ENCODE results near the gene OR10V1.

OR10V1 gene

DNA sequence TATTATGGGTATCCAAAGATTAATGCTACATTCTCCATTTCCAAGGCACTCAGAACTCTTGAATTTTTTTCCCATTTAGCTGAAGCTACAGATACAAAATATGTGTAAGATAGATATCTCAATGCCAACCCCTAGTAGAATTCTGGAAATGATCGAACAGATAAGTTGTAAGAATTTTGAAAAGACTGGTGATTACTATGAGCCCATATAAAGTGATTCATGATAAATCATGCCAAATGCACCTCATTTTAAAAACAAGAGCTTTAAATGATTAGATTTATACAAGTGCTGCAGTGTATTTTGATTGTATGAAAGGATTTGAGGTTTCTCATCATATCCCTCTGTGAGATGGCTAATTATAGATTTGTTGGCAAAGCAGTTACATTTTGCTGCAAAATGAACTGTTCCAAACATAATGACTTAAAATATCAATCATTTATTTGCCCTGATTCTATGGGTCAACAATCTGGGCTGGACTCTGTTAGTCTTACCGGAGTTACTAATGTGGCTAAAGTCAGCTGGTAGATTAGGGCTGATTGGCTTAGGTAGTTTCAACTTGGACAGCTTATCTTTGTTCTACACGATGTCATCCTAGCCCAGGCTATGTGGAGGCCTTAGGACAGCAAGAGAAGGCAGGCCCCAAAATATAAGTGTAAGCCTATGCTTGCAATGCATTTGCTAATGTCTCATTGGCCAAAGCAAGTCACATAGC, 3.4 kb downstream of the OR10V1 start:
- Histone ChIP-seq H2BK5ac (ENCODE audit: low read length) (no peak overlapping the region), H2AFZ (ENCODE audit: low read length) (no peak overlapping the region), H4K8ac (ENCODE audit: low read depth, low read length) (no peak overlapping the region), H2BK12ac (ENCODE audit: low read length) (no peak overlapping the region), H3K79me1 (ENCODE audit: low read depth, low read length) (no peaks in the 10 kb centered on the region), H3K27ac (replicated peaks; ENCODE audit: low read length) (no peak overlapping the region), H4K91ac (ENCODE audit: low read depth, low read length, poor library complexity) (no peak overlapping the region), H2BK15ac (ENCODE audit: low read length) (no peak overlapping the region), H3K18ac (ENCODE audit: low read length) (no peak overlapping the region), H3K9me3 (replicated peaks in 1 of 2; ENCODE audit: control insufficient read depth in 2 of 2, insufficient read depth in 1 of 2, low read depth in 1 of 2, low read length in 2 of 2) (peaks cover 0 to 4% of the 10 kb centered on the region in 2 donors), H3K9ac (ENCODE audit: low read depth, low read length, poor library complexity) (no peak overlapping the region), H2AK5ac (ENCODE audit: low read depth, low read length) (no peak overlapping the region), H2BK120ac (ENCODE audit: low read depth, low read length) (no peak overlapping the region), H3K23ac (ENCODE audit: low read depth, low read length, poor library complexity) (no peak overlapping the region), H3K4me2 (ENCODE audit: insufficient read depth, low read length, poor library complexity, severe bottlenecking) (no peak overlapping the region), H3K4me3 (ENCODE audit: low read length in 2 of 2) (no peak overlapping the region), H3K4me1 (ENCODE audit: control insufficient read depth in 2 of 2, insufficient read depth in 1 of 2, low read depth in 1 of 2, low read length in 2 of 2) (no peaks in the 10 kb centered on the region), H3K27me3 (ENCODE audit: control insufficient read depth in 3 of 3, insufficient read depth in 3 of 3, low read depth in 1 of 3, low read length in 3 of 3) (peaks cover 0 to 9% (median 0%) of the 10 kb centered on the region in 3 experiments), H3K14ac (ENCODE audit: low read length) (no peak overlapping the region), H3K4ac (ENCODE audit: low read length) (no peak overlapping the region), H3K36me3 (replicated peaks in 1 of 2; ENCODE audit: control insufficient read depth in 2 of 2, insufficient read depth in 2 of 2, low read length in 2 of 2) (no peaks in the 10 kb centered on the region)
- no peak for DNase-seq (ENCODE audit: low spot score)
- no CpG with 5 or more reads among the region's 3 CpGs for WGBS, 2 donors (ENCODE audit: extremely low coverage in 2 of 2, insufficient read length in 2 of 2, insufficient replicate concordance in 1 of 2)

DNA sequence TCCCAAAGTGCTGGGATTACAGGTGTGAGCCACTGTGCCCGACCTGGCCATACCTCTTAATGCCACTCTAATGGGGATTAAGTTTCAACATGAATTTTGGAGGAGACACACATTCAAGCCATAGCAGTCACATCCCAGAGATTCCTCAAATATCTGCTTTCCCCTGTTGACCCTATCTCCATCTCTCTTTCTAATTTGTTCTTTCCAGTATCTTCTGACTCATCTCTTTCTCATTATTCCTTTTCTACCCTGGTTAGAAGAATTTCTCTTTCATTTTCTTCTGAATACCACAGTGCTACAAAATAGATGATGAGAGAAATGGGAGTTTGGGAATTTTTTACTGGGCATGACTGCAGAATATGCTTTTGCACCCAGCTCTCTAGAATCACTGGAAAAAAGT, 5.1 kb downstream of the OR10V1 start:
- no peak overlapping the region for H3K4me2 ChIP-seq (ENCODE audit: insufficient read depth, low read length, poor library complexity, severe bottlenecking)
- H3K9me3 ChIP-seq (replicated peaks in 1 of 2; ENCODE audit: control insufficient read depth in 2 of 2, insufficient read depth in 1 of 2, low read depth in 1 of 2, low read length in 2 of 2): peaks cover 0 to 4% of the 10 kb centered on the region in 2 donors
- no peaks in the 10 kb centered on the region for H3K79me1 ChIP-seq (ENCODE audit: low read depth, low read length)
- no peak overlapping the region for H3K23ac ChIP-seq (ENCODE audit: low read depth, low read length, poor library complexity)
- no peak overlapping the region for H2BK5ac ChIP-seq (ENCODE audit: low read length)
- no peak overlapping the region for H4K8ac ChIP-seq (ENCODE audit: low read depth, low read length)
- DNase-seq (ENCODE audit: low spot score): no peak
- H3K27ac ChIP-seq (replicated peaks; ENCODE audit: low read length): no peak overlapping the region
- H2BK12ac ChIP-seq (ENCODE audit: low read length): no peak overlapping the region
- no peak overlapping the region for H3K4me3 ChIP-seq (ENCODE audit: low read length in 2 of 2)
- no peak overlapping the region for H2BK120ac ChIP-seq (ENCODE audit: low read depth, low read length)
- H3K18ac ChIP-seq (ENCODE audit: low read length): no peak overlapping the region
- no peak overlapping the region for H2BK15ac ChIP-seq (ENCODE audit: low read length)
- H3K36me3 ChIP-seq (replicated peaks in 1 of 2; ENCODE audit: control insufficient read depth in 2 of 2, insufficient read depth in 2 of 2, low read length in 2 of 2): no peaks in the 10 kb centered on the region
- no peak overlapping the region for H3K14ac ChIP-seq (ENCODE audit: low read length)
- H3K4ac ChIP-seq (ENCODE audit: low read length): no peak overlapping the region
- no peak overlapping the region for H2AFZ ChIP-seq (ENCODE audit: low read length)
- peaks cover 0 to 3% (median 0%) of the 10 kb centered on the region in 3 experiments for H3K27me3 ChIP-seq (ENCODE audit: control insufficient read depth in 3 of 3, insufficient read depth in 3 of 3, low read depth in 1 of 3, low read length in 3 of 3)
- no peak overlapping the region for H4K91ac ChIP-seq (ENCODE audit: low read depth, low read length, poor library complexity)
- no CpG with 5 or more reads among the region's 1 CpG for WGBS, 2 donors (ENCODE audit: extremely low coverage in 2 of 2, insufficient read length in 2 of 2, insufficient replicate concordance in 1 of 2)
- H3K4me1 ChIP-seq (ENCODE audit: control insufficient read depth in 2 of 2, insufficient read depth in 1 of 2, low read depth in 1 of 2, low read length in 2 of 2): no peaks in the 10 kb centered on the region
- H3K9ac ChIP-seq (ENCODE audit: low read depth, low read length, poor library complexity): no peak overlapping the region
- no peak overlapping the region for H2AK5ac ChIP-seq (ENCODE audit: low read depth, low read length)

DNA sequence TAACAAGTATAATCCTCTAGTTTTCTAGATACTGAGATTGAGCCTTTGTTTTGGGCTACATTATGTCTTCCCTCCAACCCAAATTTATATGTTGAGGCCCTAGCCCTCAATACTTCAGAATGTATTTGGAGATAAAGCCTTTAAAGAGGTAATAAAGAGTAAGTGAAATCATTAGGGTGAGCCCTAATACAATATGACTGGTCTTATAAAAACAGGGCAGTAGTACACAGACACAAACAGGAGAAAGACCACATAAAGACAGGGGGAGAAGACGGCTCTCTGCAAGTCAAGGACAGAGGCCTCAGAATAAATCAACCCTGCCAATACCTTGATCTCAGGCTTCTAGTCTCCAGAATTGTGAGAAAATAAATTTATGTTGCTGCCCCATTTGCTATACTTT, 6.3 kb downstream of the OR10V1 start:
- Histone ChIP-seq H3K9ac (ENCODE audit: low read depth, low read length, poor library complexity) (no peak overlapping the region), H2BK5ac (ENCODE audit: low read length) (no peak overlapping the region), H3K27me3 (ENCODE audit: control insufficient read depth in 3 of 3, insufficient read depth in 3 of 3, low read depth in 1 of 3, low read length in 3 of 3) (peaks cover 0 to 3% (median 0%) of the 10 kb centered on the region in 3 experiments), H4K91ac (ENCODE audit: low read depth, low read length, poor library complexity) (no peak overlapping the region), H3K4me3 (ENCODE audit: low read length in 2 of 2) (no peak overlapping the region), H3K27ac (replicated peaks; ENCODE audit: low read length) (no peak overlapping the region), H2AK5ac (ENCODE audit: low read depth, low read length) (no peak overlapping the region), H2BK120ac (ENCODE audit: low read depth, low read length) (no peak overlapping the region), H3K14ac (ENCODE audit: low read length) (no peak overlapping the region), H3K4ac (ENCODE audit: low read length) (no peak overlapping the region), H3K18ac (ENCODE audit: low read length) (no peak overlapping the region), H2BK15ac (ENCODE audit: low read length) (no peak overlapping the region), H3K4me2 (ENCODE audit: insufficient read depth, low read length, poor library complexity, severe bottlenecking) (no peak overlapping the region), H2BK12ac (ENCODE audit: low read length) (no peak overlapping the region), H4K8ac (ENCODE audit: low read depth, low read length) (no peak overlapping the region), H3K4me1 (ENCODE audit: control insufficient read depth in 2 of 2, insufficient read depth in 1 of 2, low read depth in 1 of 2, low read length in 2 of 2) (no peaks in the 10 kb centered on the region), H2AFZ (ENCODE audit: low read length) (peak overlapping the region; percentile 74), H3K23ac (ENCODE audit: low read depth, low read length, poor library complexity) (no peak overlapping the region), H3K9me3 (replicated peaks in 1 of 2; ENCODE audit: control insufficient read depth in 2 of 2, insufficient read depth in 1 of 2, low read depth in 1 of 2, low read length in 2 of 2) (no peaks in the 10 kb centered on the region), H3K36me3 (replicated peaks in 1 of 2; ENCODE audit: control insufficient read depth in 2 of 2, insufficient read depth in 2 of 2, low read length in 2 of 2) (no peaks in the 10 kb centered on the region), H3K79me1 (ENCODE audit: low read depth, low read length) (no peaks in the 10 kb centered on the region)
- no CpG with 5 or more reads among the region's 1 CpG for WGBS, 2 donors (ENCODE audit: extremely low coverage in 2 of 2, insufficient read length in 2 of 2, insufficient replicate concordance in 1 of 2)
- DNase-seq (ENCODE audit: low spot score): no peak

DNA sequence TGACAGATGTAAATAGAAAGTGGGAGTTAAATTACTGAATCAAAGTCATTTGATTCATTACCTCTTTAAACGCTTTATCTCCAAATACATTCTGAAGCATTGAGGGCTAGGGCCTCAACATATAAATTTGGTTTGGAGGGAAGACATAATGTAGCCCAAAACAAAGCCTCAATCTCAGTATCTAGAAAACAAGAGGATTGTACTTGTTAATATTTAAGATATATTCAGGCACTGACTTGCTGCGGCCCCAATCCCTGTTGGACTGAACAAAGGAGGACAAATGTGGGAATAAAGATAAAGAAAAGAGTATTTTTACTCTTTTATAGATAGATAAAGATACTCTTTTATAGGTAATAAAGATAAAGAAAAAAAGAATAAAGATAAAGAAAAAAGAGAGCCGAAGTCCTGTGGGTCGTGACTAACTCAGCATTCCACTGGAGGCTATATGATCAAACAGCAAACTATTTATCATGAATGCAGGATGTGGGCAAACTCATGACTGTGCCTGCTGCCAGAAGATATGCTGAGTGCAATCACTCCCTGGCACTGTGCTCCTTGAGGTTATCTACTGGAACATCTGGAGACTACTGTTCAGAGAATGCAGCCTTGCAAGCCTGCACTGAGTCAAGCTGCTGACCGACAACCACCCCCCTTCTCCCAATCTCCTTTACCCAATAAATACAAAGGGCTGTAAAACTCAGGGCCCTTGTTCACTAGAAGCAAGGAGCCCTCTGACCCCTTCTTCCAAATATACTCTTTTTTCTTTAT, 6.9 kb downstream of the OR10V1 start:
- Histone ChIP-seq H3K79me1 (ENCODE audit: low read depth, low read length) (no peaks in the 10 kb centered on the region), H3K9me3 (replicated peaks in 1 of 2; ENCODE audit: control insufficient read depth in 2 of 2, insufficient read depth in 1 of 2, low read depth in 1 of 2, low read length in 2 of 2) (no peaks in the 10 kb centered on the region), H3K18ac (ENCODE audit: low read length) (no peak overlapping the region), H3K4me2 (ENCODE audit: insufficient read depth, low read length, poor library complexity, severe bottlenecking) (no peak overlapping the region), H3K36me3 (replicated peaks in 1 of 2; ENCODE audit: control insufficient read depth in 2 of 2, insufficient read depth in 2 of 2, low read length in 2 of 2) (no peaks in the 10 kb centered on the region), H2AK5ac (ENCODE audit: low read depth, low read length) (no peak overlapping the region), H3K9ac (ENCODE audit: low read depth, low read length, poor library complexity) (no peak overlapping the region), H3K4me3 (ENCODE audit: low read length in 2 of 2) (no peak overlapping the region), H2BK120ac (ENCODE audit: low read depth, low read length) (no peak overlapping the region), H2BK5ac (ENCODE audit: low read length) (no peak overlapping the region), H3K14ac (ENCODE audit: low read length) (no peak overlapping the region), H2BK12ac (ENCODE audit: low read length) (no peak overlapping the region), H3K23ac (ENCODE audit: low read depth, low read length, poor library complexity) (no peak overlapping the region), H3K4me1 (ENCODE audit: control insufficient read depth in 2 of 2, insufficient read depth in 1 of 2, low read depth in 1 of 2, low read length in 2 of 2) (no peaks in the 10 kb centered on the region), H3K27me3 (ENCODE audit: control insufficient read depth in 3 of 3, insufficient read depth in 3 of 3, low read depth in 1 of 3, low read length in 3 of 3) (peaks cover 0 to 3% (median 0%) of the 10 kb centered on the region in 3 experiments), H2BK15ac (ENCODE audit: low read length) (no peak overlapping the region), H3K27ac (replicated peaks; ENCODE audit: low read length) (no peak overlapping the region), H4K8ac (ENCODE audit: low read depth, low read length) (no peak overlapping the region), H3K4ac (ENCODE audit: low read length) (no peak overlapping the region), H2AFZ (ENCODE audit: low read length) (peak overlapping the region; percentile 74), H4K91ac (ENCODE audit: low read depth, low read length, poor library complexity) (no peak overlapping the region)
- DNase-seq (ENCODE audit: low spot score): no peak
- WGBS, 2 donors (ENCODE audit: extremely low coverage in 2 of 2, insufficient read length in 2 of 2, insufficient replicate concordance in 1 of 2): no CpG with 5 or more reads among the region's 5 CpGs
